ENCODE results near the gene ROM1. TPM values are rescaled to one million over a fixed set of nuclear protein-coding genes. Genes with fewer than 3 reads are reported as not detected.
"Not testable (repeated sequence)": the region's sequence is repeated elsewhere in the genome, so short reads cannot be mapped to it uniquely, and the experiment has no call there.

Gene ROM1
- total RNA-seq, 1 donor from 2014 or later, result 0.86 TPM

- Mint-ChIP-seq H3K4me1 (ENCODE audit: low read depth) (peaks cover 7% of the 10 kb centered on the region), H3K36me3 (ENCODE audit: insufficient read depth) (peaks cover 13% of the 10 kb centered on the region), H3K9me3 (ENCODE audit: low read depth) (no peaks in the 10 kb centered on the region), H3K27ac (no peak overlapping the region), H3K4me3 (ENCODE audit: low read depth) (no peak overlapping the region), H3K27me3 (no peaks in the 10 kb centered on the region)
- DNase-seq (ENCODE audit: low spot score, unreplicated experiment), result no peak
- no peak for TF ChIP-seq CTCF (IDR thresholded peaks at IDR 0.05; ENCODE audit: unreplicated experiment)
These were observed 33.8 kb upstream of the ROM1 start for GRCh38 chr11:62579252-62579651.

- TF ChIP-seq CTCF (IDR thresholded peaks at IDR 0.05; ENCODE audit: unreplicated experiment), result no peak
- no peak overlapping the region for H3K27ac Mint-ChIP-seq
- no peak overlapping the region for H3K4me3 Mint-ChIP-seq (ENCODE audit: low read depth)
- DNase-seq (ENCODE audit: low spot score, unreplicated experiment), result no peak
- H3K9me3 Mint-ChIP-seq (ENCODE audit: low read depth), result no peaks in the 10 kb centered on the region
- H3K4me1 Mint-ChIP-seq (ENCODE audit: low read depth), result no peaks in the 10 kb centered on the region
- no peaks in the 10 kb centered on the region for H3K27me3 Mint-ChIP-seq
- peaks cover 13% of the 10 kb centered on the region for H3K36me3 Mint-ChIP-seq (ENCODE audit: insufficient read depth)
These were observed 31.9 kb upstream of the ROM1 start for GRCh38 chr11:62580959-62581715.

- H3K4me3 Mint-ChIP-seq (ENCODE audit: low read depth), result not testable (repeated sequence)
These were observed 31.3 kb upstream of the ROM1 start for GRCh38 chr11:62581735-62582134.

GRCh38 chr11:62585356-62585755, 27.7 kb upstream of the ROM1 start:
- not testable (repeated sequence) for H3K36me3 Mint-ChIP-seq (ENCODE audit: insufficient read depth); H3K27me3 Mint-ChIP-seq; H3K4me3 Mint-ChIP-seq (ENCODE audit: low read depth); H3K27ac Mint-ChIP-seq; H3K9me3 Mint-ChIP-seq (ENCODE audit: low read depth); DNase-seq (ENCODE audit: low spot score, unreplicated experiment); H3K4me1 Mint-ChIP-seq (ENCODE audit: low read depth)

More at GRCh38 chr11:62581735-62582134, 31.3 kb upstream of the ROM1 start:
- not testable (repeated sequence) for H3K9me3 Mint-ChIP-seq (ENCODE audit: low read depth); H3K27me3 Mint-ChIP-seq; H3K27ac Mint-ChIP-seq; H3K4me1 Mint-ChIP-seq (ENCODE audit: low read depth); DNase-seq (ENCODE audit: low spot score, unreplicated experiment)
- H3K36me3 Mint-ChIP-seq (ENCODE audit: insufficient read depth), result peaks cover 10% of the 10 kb centered on the region

GRCh38 chr11:62588966-62589637, 24.0 kb upstream of the ROM1 start:
- no peak overlapping the region for H3K27ac Mint-ChIP-seq
- H3K4me3 Mint-ChIP-seq (ENCODE audit: low read depth), result peak overlapping the region; percentile 92
- peaks cover 8% of the 10 kb centered on the region for H3K36me3 Mint-ChIP-seq (ENCODE audit: insufficient read depth)

More at GRCh38 chr11:62588966-62589637, 24.0 kb upstream of the ROM1 start:
- H3K4me1 Mint-ChIP-seq (ENCODE audit: low read depth), result peaks cover 13% of the 10 kb centered on the region
- DNase-seq (ENCODE audit: low spot score, unreplicated experiment), result no peak
- no peaks in the 10 kb centered on the region for H3K9me3 Mint-ChIP-seq (ENCODE audit: low read depth)
- no peaks in the 10 kb centered on the region for H3K27me3 Mint-ChIP-seq
- TF ChIP-seq CTCF (IDR thresholded peaks at IDR 0.05; ENCODE audit: unreplicated experiment), result peak; percentile 45

Measured in progenitor cell of endocrine pancreas (in vitro differentiated cells).